KMS-11 (cell line): ENCODE measurements around the gene ARHGEF7.

ENCODE experiments used
- H2AFZ ChIP-seq: fragments of 200-600 bp; sonication (generic); 2 replicates; pipeline ENCODE4 v1.6.1; 2016; ENCODE audit warnings: antibody characterized with exemption, mixed run types, low read depth
- H3K27ac ChIP-seq: fragments of 200-600 bp; sonication (generic); 2 replicates; pipeline ENCODE4 v1.6.1; 2016; ENCODE audit warnings: mild to moderate bottlenecking, mixed run types
- H3K27me3 ChIP-seq: fragments of 200-600 bp; sonication (generic); 2 replicates; pipeline ENCODE4 v1.6.1; 2017; ENCODE audit warnings: mild to moderate bottlenecking, low read depth, mixed run types, moderate library complexity; ENCODE audit not compliant: insufficient read depth
- H3K36me3 ChIP-seq: fragments of 200-600 bp; sonication (generic); 2 replicates; pipeline ENCODE4 v1.6.1; 2017; ENCODE audit warnings: mild to moderate bottlenecking, mixed run types; ENCODE audit not compliant: insufficient read depth
- H3K4me1 ChIP-seq: fragments of 200-600 bp; sonication (generic); 2 replicates; pipeline ENCODE4 v1.6.1; 2016; ENCODE audit warnings: mild to moderate bottlenecking, low read depth, mixed run types; ENCODE audit not compliant: poor library complexity, severe bottlenecking
- H3K4me2 ChIP-seq: fragments of 200-600 bp; sonication (generic); 2 replicates; pipeline ENCODE4 v1.7.0; 2016; ENCODE audit warnings: mild to moderate bottlenecking, mixed run types
- H3K4me3 ChIP-seq: fragments of 200-600 bp; sonication (generic); IDR thresholded peaks from 2 replicates; pipeline ENCODE4 v1.6.1; 2017; ENCODE audit warnings: low read depth, low read length, mixed read lengths; ENCODE audit not compliant: insufficient read depth
- H3K79me2 ChIP-seq: fragments of 200-600 bp; sonication (generic); 2 replicates; pipeline ENCODE4 v1.6.1; 2016; ENCODE audit warnings: low read depth, mixed run types; ENCODE audit not compliant: insufficient read depth
- H3K9ac ChIP-seq: fragments of 200-600 bp; sonication (generic); 2 replicates; pipeline ENCODE4 v1.6.1; 2016; ENCODE audit warnings: mild to moderate bottlenecking, mixed run types
- H4K20me1 ChIP-seq: fragments of 200-600 bp; sonication (generic); 2 replicates; pipeline ENCODE4 v1.6.1; 2016; ENCODE audit warnings: mild to moderate bottlenecking, mixed run types; ENCODE audit not compliant: insufficient read depth
- CTCF ChIP-seq: fragments of 200-600 bp; sonication (generic); conservative IDR thresholded peaks from 2 replicates; pipeline ENCODE4 v1.6.1; 2017; ENCODE audit warnings: low read depth, mild to moderate bottlenecking, antibody characterized with exemption, low read length, moderate library complexity, mixed read lengths

The ARHGEF7 gene

GRCh38 chr13:111325941-111326620 lies 211.0 kb downstream of the ARHGEF7 start:
- no peak overlapping the region for H3K4me3 ChIP-seq
- H3K27me3 ChIP-seq, result no peaks in the 10 kb centered on the region
- no peaks in the 10 kb centered on the region for H3K4me1 ChIP-seq
- TF ChIP-seq CTCF, result no peak
- no peak overlapping the region for H3K27ac ChIP-seq
- no peaks in the 10 kb centered on the region for H3K79me2 ChIP-seq
- H3K9ac ChIP-seq, result no peak overlapping the region
- H4K20me1 ChIP-seq, result no peaks in the 10 kb centered on the region
- H3K4me2 ChIP-seq, result no peak overlapping the region
- H3K36me3 ChIP-seq, result no peaks in the 10 kb centered on the region
- no peak overlapping the region for H2AFZ ChIP-seq

- Histone ChIP-seq H4K20me1 (no peaks in the 10 kb centered on the region), H3K27ac (no peak overlapping the region), H3K4me2 (no peak overlapping the region), H3K4me3 (no peak overlapping the region), H3K79me2 (no peaks in the 10 kb centered on the region), H2AFZ (no peak overlapping the region), H3K27me3 (no peaks in the 10 kb centered on the region), H3K4me1 (no peaks in the 10 kb centered on the region), H3K36me3 (no peaks in the 10 kb centered on the region), H3K9ac (no peak overlapping the region)
- TF ChIP-seq CTCF, result no peak
These were observed 211.5 kb downstream of the ARHGEF7 start for GRCh38 chr13:111326621-111326965.

GRCh38 chr13:111326981-111327642 lies 212.0 kb downstream of the ARHGEF7 start:
- Histone ChIP-seq H3K9ac (no peak overlapping the region), H4K20me1 (no peaks in the 10 kb centered on the region), H2AFZ (no peak overlapping the region), H3K79me2 (no peaks in the 10 kb centered on the region), H3K36me3 (no peaks in the 10 kb centered on the region), H3K4me2 (no peak overlapping the region), H3K27me3 (no peaks in the 10 kb centered on the region), H3K27ac (no peak overlapping the region), H3K4me3 (no peak overlapping the region), H3K4me1 (no peaks in the 10 kb centered on the region)
- no peak for TF ChIP-seq CTCF

- Histone ChIP-seq H2AFZ (no peak overlapping the region), H4K20me1 (no peaks in the 10 kb centered on the region), H3K27ac (no peak overlapping the region), H3K4me1 (no peaks in the 10 kb centered on the region), H3K79me2 (no peaks in the 10 kb centered on the region), H3K4me2 (no peak overlapping the region), H3K27me3 (no peaks in the 10 kb centered on the region), H3K4me3 (no peak overlapping the region), H3K9ac (no peak overlapping the region), H3K36me3 (no peaks in the 10 kb centered on the region)
- TF ChIP-seq CTCF, result no peak
These were observed 212.8 kb downstream of the ARHGEF7 start for GRCh38 chr13:111327730-111328573.
